A549 (cell line): ENCODE data around the gene MTIF3. TPM values are rescaled to one million over a fixed set of nuclear protein-coding genes. Genes with fewer than 3 reads are reported as not detected.
"Not testable (repeated sequence)": the region's sequence is repeated elsewhere in the genome, so short reads cannot be mapped to it uniquely, and the experiment has no call there.

Source experiments
- ATAC-seq, 2 experiments: fragments of 200-7000 bp in 1 of 2; fragments of >200 bp in 1 of 2; cut with Nextera tagmentation in 1 of 2; cut with Tn5 transposase in 1 of 2; 3 replicates each; pipeline versions ENCODE4 v1.8.0 to v1.9.1; 2018 to 2020; ENCODE audit warnings: mild to moderate bottlenecking in 1 of 2, moderate library complexity in 1 of 2
- CTCF ChIA-PET: fragments of 300-600 bp; sonication (Branson Sonifier 250); formaldehyde crosslinking; extraction: SDS; loops from one replicate; lab custom pipeline; 2021; ENCODE audit warnings: antibody characterized with exemption, inconsistent platforms; lab: Yijun Ruan, JAX
- POLR2A ChIA-PET: fragments of 350-600 bp; formaldehyde crosslinking; extraction: SDS; loops from one replicate; lab custom pipeline; 2021; ENCODE audit warnings: antibody characterized with exemption, inconsistent platforms; lab: Yijun Ruan, JAX
- DNase-seq, 2 experiments: peaks; one replicate each; pipeline versions ENCODE4 v3.0.0 to v3.0.0-alpha.2; 2011 to 2016; ENCODE audit warnings: low read depth in 1 of 2, low spot score in 1 of 2
- FAIRE-seq: peaks from 2 replicates; lab custom pipeline; 2011; peaks lifted over from hg19 to GRCh38; lab: Jason Lieb, UNC
- H3K27ac ChIP-seq, 2 experiments: fragments of >200 bp; sonication (Bioruptor Twin); formaldehyde crosslinking; 3 replicates each; pipeline ENCODE4 v1.5.1; 2016 to 2017
- H3K4me1 ChIP-seq: fragments of >200 bp; sonication (Bioruptor Twin); formaldehyde crosslinking; 3 replicates; pipeline ENCODE4 v1.6.1; 2016
- H3K4me2 ChIP-seq: fragments of >200 bp; sonication (Bioruptor Twin); formaldehyde crosslinking; 3 replicates; pipeline ENCODE4 v1.6.1; 2016
- H3K4me3 ChIP-seq: fragments of >200 bp; sonication (Bioruptor Twin); formaldehyde crosslinking; 3 replicates; pipeline ENCODE4 v1.5.1; 2016
- H3K9me3 ChIP-seq: fragments of >200 bp; sonication (Bioruptor Twin); formaldehyde crosslinking; 3 replicates; pipeline ENCODE4 v1.6.1; 2016
- CBX8 ChIP-seq: fragments of 200-600 bp; sonication (generic); IDR thresholded peaks from 2 replicates; pipeline ENCODE4 v1.6.1; 2016
- ELK1 ChIP-seq: fragments of 150-350 bp; IDR thresholded peaks from 2 replicates; pipeline ENCODE4 v1.6.1; 2014; ENCODE audit warnings: low read depth, mild to moderate bottlenecking, low read length
- EP300 ChIP-seq, 2 experiments: fragments of >200 bp; sonication (Bioruptor Twin); formaldehyde crosslinking; IDR thresholded peaks; 2 replicates in 1 of 2; 3 replicates in 1 of 2; pipeline ENCODE4 v1.6.1; 2016 to 2017
- HEYL ChIP-seq: fragments of 250-450 bp; sonication (Bioruptor Pico); IDR thresholded peaks from 2 replicates; pipeline ENCODE4 v1.8.0; 2021; ENCODE audit warnings: mild to moderate bottlenecking, moderate library complexity
- KDM1A ChIP-seq: fragments of 200-600 bp; sonication (generic); IDR thresholded peaks from 2 replicates; pipeline ENCODE4 v1.6.1; 2016; ENCODE audit warnings: low read depth, mild to moderate bottlenecking
- KDM5A ChIP-seq: fragments of 200-600 bp; sonication (generic); IDR thresholded peaks from 2 replicates; pipeline ENCODE4 v1.6.1; 2016; ENCODE audit warnings: antibody characterized with exemption, mild to moderate bottlenecking
- MAX ChIP-seq: IDR thresholded peaks from 2 replicates; pipeline ENCODE4 v1.6.1; 2012
- MAZ ChIP-seq: fragments of 150-350 bp; IDR thresholded peaks from 2 replicates; pipeline ENCODE4 v1.6.1; 2014; ENCODE audit warnings: antibody characterized with exemption, low read depth, low read length, borderline replicate concordance
- NPAS2 ChIP-seq: fragments of 250-450 bp; sonication (Bioruptor Pico); IDR thresholded peaks from 2 replicates; pipeline ENCODE4 v1.8.0; 2022; ENCODE audit warnings: mild to moderate bottlenecking, moderate library complexity, borderline replicate concordance
- NR3C1 ChIP-seq: fragments of >200 bp; sonication (Bioruptor Twin); formaldehyde crosslinking; IDR thresholded peaks from 3 replicates; pipeline ENCODE4 v1.6.1; 2017
- PHF8 ChIP-seq: fragments of 200-600 bp; sonication (generic); IDR thresholded peaks from 2 replicates; pipeline ENCODE4 v1.6.1; 2016; ENCODE audit warnings: low read depth, mild to moderate bottlenecking, antibody characterized with exemption, moderate library complexity, borderline replicate concordance
- RAD21 ChIP-seq, 2 experiments: fragments of >200 bp in 1 of 2; sonication (Bioruptor Twin) in 1 of 2; formaldehyde crosslinking in 1 of 2; IDR thresholded peaks in 1 of 2; conservative IDR thresholded peaks in 1 of 2; 2 replicates in 1 of 2; 3 replicates in 1 of 2; pipeline ENCODE4 v1.6.1; 2012 to 2018; ENCODE audit warnings: inconsistent platforms in 1 of 2
- REST ChIP-seq: fragments of 200-600 bp; sonication (generic); IDR thresholded peaks from 2 replicates; pipeline ENCODE4 v1.6.1; 2016; ENCODE audit warnings: antibody characterized with exemption, mild to moderate bottlenecking, moderate library complexity
- RNF2 ChIP-seq: fragments of 200-600 bp; sonication (generic); IDR thresholded peaks from 2 replicates; pipeline ENCODE4 v1.6.1; 2016; ENCODE audit warnings: low read depth, mild to moderate bottlenecking, antibody characterized with exemption, moderate library complexity, borderline replicate concordance
- SMC3 ChIP-seq: fragments of >200 bp; sonication (Bioruptor Twin); formaldehyde crosslinking; IDR thresholded peaks from 3 replicates; pipeline ENCODE4 v1.6.1; 2018; ENCODE audit warnings: inconsistent platforms
- ZNF302 ChIP-seq: fragments of 250-450 bp; sonication (Bioruptor Pico); IDR thresholded peaks from 2 replicates; pipeline ENCODE4 v1.9.0; 2021; ENCODE audit warnings: inconsistent platforms, mild to moderate bottlenecking, moderate library complexity
- whole genome bisulfite sequencing: methylation state at CpG from one replicate; pipeline ENCODE4 v1.1.6; 2017; ENCODE audit errors: missing lambda C conversion rate; 5-methylcytosine and 5-hydroxymethylcytosine counted together
- polyA plus RNA-seq, 4 experiments: library from polyadenylated mRNA; depleted of rRNA in 3 of 4; stranded (reverse); fragments of >200 nt; fragmentation: RNase III in 1 of 4; extraction: RNeasy Plus Mini Kit Qiagen cat#74134 plus additional on column Dnase treatment in 1 of 4; gene quantifications; 2 replicates in 3 of 4; 3 replicates in 1 of 4; pipeline ENCODE4 v1.2.3, GENCODE V29; 2011 to 2017
- TF ChIP-seq, protein P1 (sequence below): fragments of >200 bp; sonication (Bioruptor Twin); formaldehyde crosslinking; IDR thresholded peaks from 3 replicates; pipeline ENCODE4 v1.6.1; 2016
- TF ChIP-seq, protein P2 (sequence below): fragments of >200 bp; sonication (Bioruptor Twin); formaldehyde crosslinking; IDR thresholded peaks from 2 replicates; pipeline ENCODE4 v1.6.1; 2016

The MTIF3 gene
- polyA plus RNA-seq, 2 of the 4 experiments (the other 2 are of a cell fraction): 31.7 to 61.8 TPM

- ChIA-PET CTCF (interaction anchor here (0.6 to 3.3 kb wide), 5 partner anchors 40 to 426 kb away, joined by 3 to 11 read pairs (median 4); no protein-coding TSS in a partner anchor), POLR2A (no interaction called here)
- Histone ChIP-seq H3K4me3 (no peak overlapping the region), H3K9me3 (no peaks in the 10 kb centered on the region), H3K4me2 (no peak overlapping the region), H3K27ac (no peak overlapping the region), H3K4me1 (no peaks in the 10 kb centered on the region)
- ATAC-seq (no peak), FAIRE-seq (no peak)
- WGBS: 53% methylated on average over 3 of the region's 3 CpGs
- no peak for TF ChIP-seq NPAS2
- TF ChIP-seq, all 56 proteins: peak for 0
- DNase-seq: no peak
Measured at GRCh38 chr13:27401210-27401609, 49.2 kb downstream of the MTIF3 start.

DNA sequence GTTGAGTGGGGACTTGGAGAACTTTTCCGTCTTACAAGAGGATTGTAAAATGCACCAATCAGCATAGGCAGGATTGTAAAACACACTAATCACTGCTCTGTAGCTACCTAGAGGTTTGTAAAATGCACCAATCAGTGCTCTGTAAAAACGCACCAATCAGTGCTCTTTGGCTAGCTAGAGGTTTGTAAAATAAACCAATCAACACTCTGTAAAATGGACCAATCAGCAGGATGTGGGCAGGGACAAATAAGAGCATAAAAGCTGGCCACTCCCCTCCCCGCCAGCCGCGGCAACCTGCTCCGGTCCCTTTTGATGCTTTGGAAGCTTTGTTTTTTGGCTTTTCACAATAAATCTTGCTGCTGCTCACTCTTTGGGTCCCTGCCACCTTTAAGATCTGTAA lies 50.0 kb downstream of the MTIF3 start:
- H3K4me2 ChIP-seq, H3K9me3 ChIP-seq, ATAC-seq, POLR2A ChIA-PET, FAIRE-seq, H3K4me1 ChIP-seq, DNase-seq, H3K27ac ChIP-seq, H3K4me3 ChIP-seq: not testable (repeated sequence)
- CTCF ChIA-PET: interaction anchor here (1.1 to 3.3 kb wide), 2 partner anchors 39 to 427 kb away, joined by 3 to 11 read pairs; no protein-coding TSS in a partner anchor
- WGBS: 64% methylated on average over 6 of the region's 6 CpGs

GRCh38 chr13:27398360-27398759 lies 52.0 kb downstream of the MTIF3 start:
- no peak overlapping the region for H3K4me3 ChIP-seq
- H3K27ac ChIP-seq: no peak overlapping the region
- TF ChIP-seq RAD21 (conservative IDR thresholded peaks at IDR 0.05 in 1 of 2, IDR thresholded peaks at IDR 0.05 in 1 of 2) (no peak), ZNF302 (CRISPR knock-in tag) (no peak)
- H3K4me1 ChIP-seq: no peaks in the 10 kb centered on the region
- H3K4me2 ChIP-seq: no peak overlapping the region
- 64% methylated on average over 4 of the region's 4 CpGs for WGBS
- no peak for DNase-seq
- H3K9me3 ChIP-seq: no peaks in the 10 kb centered on the region
- ChIA-PET CTCF (interaction anchor here (1.5 kb wide), 1 partner anchor 13 kb away, joined by 3 read pairs; no protein-coding TSS in a partner anchor), POLR2A (no interaction called here)
- no peak for ATAC-seq
- no peak for FAIRE-seq

GRCh38 chr13:27396252-27396846 lies 54.0 kb downstream of the MTIF3 start:
- no peak for DNase-seq
- CTCF ChIA-PET: interaction anchor here (1.3 kb wide), 1 partner anchor 9 kb away, joined by 4 read pairs; no protein-coding TSS in a partner anchor
- TF ChIP-seq KDM1A (no peak), EP300 (IDR thresholded peaks at IDR 0.05) (no peak), NPAS2 (no peak)
- WGBS: 60% methylated on average over 7 of the region's 7 CpGs
- ATAC-seq: no peak
- no peak for FAIRE-seq
- no peak overlapping the region for H3K27ac ChIP-seq
- no peak overlapping the region for H3K4me2 ChIP-seq
- no peak overlapping the region for H3K4me3 ChIP-seq
- POLR2A ChIA-PET: no interaction called here
- no peaks in the 10 kb centered on the region for H3K4me1 ChIP-seq
- no peaks in the 10 kb centered on the region for H3K9me3 ChIP-seq

GRCh38 chr13:27395007-27395510 lies 55.3 kb downstream of the MTIF3 start:
- POLR2A ChIA-PET: no interaction called here
- Histone ChIP-seq H3K4me1 (no peaks in the 10 kb centered on the region), H3K4me2 (no peak overlapping the region), H3K4me3 (no peak overlapping the region), H3K27ac (no peak overlapping the region), H3K9me3 (no peaks in the 10 kb centered on the region)
- 78% methylated on average over 14 of the region's 14 CpGs for WGBS
- FAIRE-seq: no peak
- DNase-seq: no peak
- CTCF ChIA-PET: no interaction called here
- no peak for ATAC-seq
- TF ChIP-seq MAX (no peak), SMC3 (no peak), HEYL (CRISPR knock-in tag) (no peak), KDM5A (no peak), MAZ (no peak), NR3C1 (no peak), CBX8 (no peak), ZNF302 (CRISPR knock-in tag) (no peak), REST (no peak), RNF2 (no peak), ELK1 (no peak), PHF8 (no peak)
- TF ChIP-seq, protein P1, sequence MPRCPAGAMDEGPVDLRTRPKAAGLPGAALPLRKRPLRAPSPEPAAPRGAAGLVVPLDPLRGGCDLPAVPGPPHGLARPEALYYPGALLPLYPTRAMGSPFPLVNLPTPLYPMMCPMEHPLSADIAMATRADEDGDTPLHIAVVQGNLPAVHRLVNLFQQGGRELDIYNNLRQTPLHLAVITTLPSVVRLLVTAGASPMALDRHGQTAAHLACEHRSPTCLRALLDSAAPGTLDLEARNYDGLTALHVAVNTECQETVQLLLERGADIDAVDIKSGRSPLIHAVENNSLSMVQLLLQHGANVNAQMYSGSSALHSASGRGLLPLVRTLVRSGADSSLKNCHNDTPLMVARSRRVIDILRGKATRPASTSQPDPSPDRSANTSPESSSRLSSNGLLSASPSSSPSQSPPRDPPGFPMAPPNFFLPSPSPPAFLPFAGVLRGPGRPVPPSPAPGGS: no peak
- TF ChIP-seq, protein P2, sequence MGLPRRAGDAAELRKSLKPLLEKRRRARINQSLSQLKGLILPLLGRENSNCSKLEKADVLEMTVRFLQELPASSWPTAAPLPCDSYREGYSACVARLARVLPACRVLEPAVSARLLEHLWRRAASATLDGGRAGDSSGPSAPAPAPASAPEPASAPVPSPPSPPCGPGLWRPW: no peak
